HEK293 (cell line): ENCODE data around the gene EHMT1.
"Not testable (repeated sequence)": the region's sequence is repeated elsewhere in the genome, so short reads cannot be mapped to it uniquely, and the experiment has no call there.

Experiments
- CTCF ChIA-PET: fragments of 350-600 bp; formaldehyde crosslinking; extraction: SDS; loops from one replicate; lab custom pipeline; 2021; ENCODE audit warnings: antibody characterized with exemption; lab: Yijun Ruan, JAX
- POLR2A ChIA-PET: fragments of 300-600 bp; formaldehyde crosslinking; extraction: SDS; loops from one replicate; lab custom pipeline; 2020; ENCODE audit warnings: antibody characterized with exemption, inconsistent platforms; lab: Yijun Ruan, JAX
- H3K27ac ChIP-seq: fragments of 200-500 bp; sonication (Bioruptor generic); 2 replicates; pipeline ENCODE4 v1.5.1; 2014; ENCODE audit warnings: low read depth, low read length, control low read depth, inconsistent platforms; ENCODE audit errors: extremely low read depth
- H3K36me3 ChIP-seq, 2 experiments: fragments of 200-500 bp in 1 of 2; sonication (Bioruptor generic) in 1 of 2; 1 replicate in 1 of 2; 2 replicates in 1 of 2; pipeline ENCODE4 v1.5.1; 2014 to 2017; ENCODE audit warnings: inconsistent platforms in 2 of 2, low read length in 2 of 2; ENCODE audit not compliant: control insufficient read depth in 2 of 2, insufficient read depth in 1 of 2
- H3K4me1 ChIP-seq: fragments of 200-500 bp; sonication (Bioruptor generic); 2 replicates; pipeline ENCODE4 v1.5.1; 2014; ENCODE audit warnings: mild to moderate bottlenecking, low read length, inconsistent platforms; ENCODE audit not compliant: control insufficient read depth, insufficient read depth
- H3K4me3 ChIP-seq: 2 replicates; pipeline ENCODE4 v1.5.1; 2011; ENCODE audit warnings: low read depth, mild to moderate bottlenecking, control low read depth, low read length, moderate library complexity
- H3K9me3 ChIP-seq: fragments of 200-500 bp; sonication (Bioruptor generic); 2 replicates; pipeline ENCODE4 v1.5.1; 2014; ENCODE audit warnings: low read depth, low read length, inconsistent platforms; ENCODE audit not compliant: control insufficient read depth, insufficient read depth
- KLF10 ChIP-seq: fragments of 450-650 bp; IDR thresholded peaks from 2 replicates; pipeline ENCODE4 v1.5.1; 2018; ENCODE audit warnings: missing biosample characterization, mild to moderate bottlenecking, missing genetic modification characterization
- OSR2 ChIP-seq: fragments of 450-650 bp; formaldehyde crosslinking; IDR thresholded peaks from 2 replicates; pipeline ENCODE4 v1.5.1; 2016; ENCODE audit warnings: missing biosample characterization, missing genetic modification characterization
- OVOL3 ChIP-seq: fragments of 450-650 bp; formaldehyde crosslinking; IDR thresholded peaks from 2 replicates; pipeline ENCODE4 v1.5.1; 2016; ENCODE audit warnings: missing biosample characterization, missing genetic modification characterization
- PRDM1 ChIP-seq: fragments of 450-650 bp; formaldehyde crosslinking; IDR thresholded peaks from 2 replicates; pipeline ENCODE4; 2016; ENCODE audit warnings: missing biosample characterization, missing genetic modification characterization
- YY2 ChIP-seq: fragments of 450-650 bp; formaldehyde crosslinking; IDR thresholded peaks from 2 replicates; pipeline ENCODE4 v1.5.1; 2016; ENCODE audit warnings: missing biosample characterization, missing genetic modification characterization
- ZBTB49 ChIP-seq: fragments of 450-650 bp; formaldehyde crosslinking; IDR thresholded peaks from 2 replicates; pipeline ENCODE4 v1.5.1; 2016; ENCODE audit warnings: missing biosample characterization, missing genetic modification characterization, low read depth
- ZNF112 ChIP-seq: fragments of 450-650 bp; formaldehyde crosslinking; IDR thresholded peaks from 2 replicates; pipeline ENCODE4 v1.5.0; 2017; ENCODE audit warnings: missing biosample characterization, missing genetic modification characterization
- ZNF121 ChIP-seq: fragments of 450-650 bp; formaldehyde crosslinking; IDR thresholded peaks from 2 replicates; pipeline ENCODE4 v1.5.1; 2016; ENCODE audit warnings: missing biosample characterization, missing genetic modification characterization
- ZNF133 ChIP-seq: fragments of 450-650 bp; formaldehyde crosslinking; IDR thresholded peaks from 2 replicates; pipeline ENCODE4 v1.5.1; 2016; ENCODE audit warnings: missing biosample characterization, missing genetic modification characterization
- ZNF169 ChIP-seq: fragments of 450-650 bp; formaldehyde crosslinking; IDR thresholded peaks from 2 replicates; pipeline ENCODE4 v1.5.1; 2016; ENCODE audit warnings: missing biosample characterization, missing genetic modification characterization
- ZNF433 ChIP-seq: fragments of 450-650 bp; formaldehyde crosslinking; IDR thresholded peaks from 2 replicates; pipeline ENCODE4 v1.5.1; 2016; ENCODE audit warnings: missing biosample characterization, missing genetic modification characterization, low read depth
- ZNF529 ChIP-seq: fragments of 450-650 bp; formaldehyde crosslinking; IDR thresholded peaks from 2 replicates; pipeline ENCODE4 v1.5.1; 2017; ENCODE audit warnings: missing genetic modification characterization, missing biosample characterization; ENCODE audit not compliant: insufficient replicate concordance
- ZNF747 ChIP-seq: fragments of 450-650 bp; formaldehyde crosslinking; IDR thresholded peaks from 2 replicates; pipeline ENCODE4 v1.5.1; 2016; ENCODE audit warnings: missing biosample characterization, missing genetic modification characterization
- ZNF768 ChIP-seq: fragments of 450-650 bp; formaldehyde crosslinking; IDR thresholded peaks from 2 replicates; pipeline ENCODE4 v1.5.1; 2018; ENCODE audit warnings: missing biosample characterization, mild to moderate bottlenecking, missing genetic modification characterization
- ZNF777 ChIP-seq: fragments of 450-650 bp; formaldehyde crosslinking; IDR thresholded peaks from 2 replicates; pipeline ENCODE4 v1.5.1; 2017; ENCODE audit warnings: missing biosample characterization, missing genetic modification characterization, borderline replicate concordance
- ZNF843 ChIP-seq: fragments of 450-650 bp; formaldehyde crosslinking; IDR thresholded peaks from 2 replicates; pipeline ENCODE4 v1.5.1; 2016; ENCODE audit warnings: missing biosample characterization, missing genetic modification characterization

EHMT1 gene

GRCh38 chr9:137715321-137715720, 96.5 kb downstream of the EHMT1 start:
- Histone ChIP-seq H3K9me3 (no peaks in the 10 kb centered on the region), H3K36me3 (peaks cover 6 to 56% of the 10 kb centered on the region in 2 experiments; a peak in 2 of 3 replicates)
- TF ChIP-seq ZNF843 (tag by site-specific recombination) (no peak), OVOL3 (tag by site-specific recombination) (no peak), ZNF121 (no peak), YY2 (no peak), OSR2 (tag by site-specific recombination) (no peak), ZNF169 (tag by site-specific recombination) (no peak), PRDM1 (tag by site-specific recombination) (no peak), ZNF777 (tag by site-specific recombination) (no peak), ZBTB49 (tag by site-specific recombination) (no peak), ZNF747 (tag by site-specific recombination) (no peak), ZNF133 (tag by site-specific recombination) (no peak), KLF10 (no peak)
- TF ChIP-seq, all 188 proteins: peak for 0
- ChIA-PET CTCF (interaction anchor here (0.6 kb wide), 1 partner anchor 275 kb away, joined by 7 read pairs; no protein-coding TSS in a partner anchor), POLR2A (no interaction called here)
- H3K4me3 ChIP-seq: no peak overlapping the region
- H3K4me1 ChIP-seq: no peaks in the 10 kb centered on the region
- no peak overlapping the region for H3K27ac ChIP-seq

GRCh38 chr9:137715866-137716693, 97.3 kb downstream of the EHMT1 start:
- H3K27ac ChIP-seq, H3K4me3 ChIP-seq, CTCF ChIA-PET, H3K4me1 ChIP-seq, H3K9me3 ChIP-seq, POLR2A ChIA-PET: not testable (repeated sequence)
- peaks cover 6 to 54% of the 10 kb centered on the region in 2 experiments; a peak in 2 of 3 replicates for H3K36me3 ChIP-seq

GRCh38 chr9:137716694-137717287, 98.0 kb downstream of the EHMT1 start:
- Histone ChIP-seq H3K9me3 (no peaks in the 10 kb centered on the region), H3K36me3 (peaks cover 6 to 47% of the 10 kb centered on the region in 2 experiments; a peak in 2 of 3 replicates), H3K4me1 (no peaks in the 10 kb centered on the region), H3K27ac (no peak overlapping the region), H3K4me3 (no peak overlapping the region)
- TF ChIP-seq ZNF433 (tag by site-specific recombination): no peak
- TF ChIP-seq ZNF768 (tag by site-specific recombination): no peak
- no peak for TF ChIP-seq ZNF112 (tag by site-specific recombination)
- no peak for TF ChIP-seq ZNF529 (tag by site-specific recombination)
- CTCF ChIA-PET: no interaction called here
- POLR2A ChIA-PET: no interaction called here
